GM18909 (cell line): Measurements from ENCODE around the gene PLA2G1B.
"Not testable (repeated sequence)": the region's sequence is repeated elsewhere in the genome, so short reads cannot be mapped to it uniquely, and the experiment has no call there.

Experiments used
- ATAC-seq: cut with Tn5 transposase; IDR thresholded peaks from one replicate; pipeline ENCODE4 v1.9.1; 2021; ENCODE audit warnings: mild to moderate bottlenecking; ENCODE audit not compliant: unreplicated experiment, poor library complexity

The PLA2G1B gene

DNA sequence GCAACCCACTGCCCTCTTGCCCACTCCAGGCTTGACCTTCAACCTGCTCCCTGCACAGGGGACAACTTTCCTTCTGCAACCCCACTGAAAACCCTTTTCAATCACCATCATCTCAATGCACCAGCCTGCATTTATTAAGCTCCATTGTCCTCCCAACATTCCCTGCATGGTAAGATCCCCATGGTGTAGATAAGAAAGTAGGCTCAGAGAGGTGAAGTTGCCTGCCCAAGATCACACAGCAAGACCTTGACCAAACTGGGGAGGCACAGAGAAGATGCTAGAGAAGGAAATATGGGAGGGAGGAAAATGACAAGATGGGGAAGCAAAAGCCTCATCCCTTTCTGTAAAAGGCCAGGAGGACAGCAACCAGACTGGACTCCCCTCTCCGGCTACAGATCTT is 31.5 kb upstream of the PLA2G1B start:
- no peak for ATAC-seq

DNA sequence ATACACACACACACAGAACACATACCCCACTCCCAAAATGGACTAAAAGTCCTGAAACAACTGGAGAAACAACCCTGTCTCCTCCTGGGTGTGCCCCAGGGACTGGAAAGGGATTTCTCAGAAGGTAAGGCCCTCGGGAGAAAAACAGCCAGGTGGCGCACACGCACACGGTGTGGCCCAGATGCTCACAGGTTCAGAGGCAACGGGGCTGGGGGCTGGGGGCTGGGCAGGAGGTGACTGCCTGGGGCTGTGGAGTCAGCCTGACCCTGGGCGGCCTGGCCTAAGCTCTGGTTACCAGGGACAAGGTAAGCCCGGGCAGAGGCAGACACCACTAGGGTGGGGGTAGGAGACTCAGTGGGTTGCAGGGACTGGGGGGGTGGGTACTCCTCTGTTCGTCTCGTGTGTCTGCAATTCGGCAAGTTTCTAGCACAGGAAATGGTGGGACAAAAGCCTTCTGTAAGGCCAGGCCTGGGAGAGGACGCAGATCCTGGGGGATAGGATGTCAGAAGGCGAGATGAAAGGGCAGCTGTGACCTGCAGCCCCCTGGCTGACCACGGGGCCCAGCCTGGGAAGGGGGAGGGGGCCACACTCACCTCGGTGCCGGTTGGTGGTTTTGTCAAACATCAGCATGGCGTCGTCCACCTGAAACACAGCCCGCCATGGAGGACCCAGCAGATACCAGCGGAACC is 31.0 kb upstream of the PLA2G1B start:
- ATAC-seq: no peak

GRCh38 chr12:120357104-120357503 is 29.5 kb upstream of the PLA2G1B start:
- ATAC-seq: no peak

- ATAC-seq: no peak
These were observed 29.0 kb upstream of the PLA2G1B start for GRCh38 chr12:120356567-120357030.

DNA sequence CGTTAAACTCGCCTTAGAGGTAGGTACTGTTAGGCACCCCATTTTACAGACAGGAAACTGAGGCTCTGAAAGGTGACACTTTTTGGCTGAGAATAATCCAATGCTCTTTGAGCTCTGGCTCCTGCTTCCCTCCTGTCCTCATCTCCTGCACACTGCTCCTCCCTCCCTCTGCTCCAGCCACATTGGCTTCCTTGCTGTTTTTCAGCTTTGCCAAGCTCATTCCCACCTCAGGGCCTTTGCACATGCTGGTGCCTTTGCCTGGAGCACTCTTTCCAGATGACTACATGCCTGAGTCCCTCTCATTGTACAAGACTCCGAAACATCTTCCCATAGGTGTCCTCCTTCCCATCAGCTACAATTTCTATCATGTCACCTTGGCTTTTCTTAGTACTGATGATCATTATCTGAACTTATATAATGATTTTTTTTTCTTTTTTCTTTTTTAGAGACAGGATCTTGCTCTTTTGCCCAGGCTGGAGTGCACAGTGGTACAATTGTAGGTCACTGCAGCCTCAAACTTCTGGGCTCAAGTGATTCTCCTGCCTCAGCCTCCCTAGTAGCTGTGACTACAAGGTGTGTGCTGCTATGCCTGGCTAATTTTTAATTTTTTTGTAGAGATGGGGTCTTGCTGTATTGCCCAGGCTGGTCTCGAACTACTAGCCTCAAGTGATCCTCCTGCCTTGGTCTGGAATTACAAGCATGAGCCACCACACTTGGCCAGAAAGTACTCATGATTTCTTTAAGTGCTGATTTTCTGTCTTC is 26.2 kb upstream of the PLA2G1B start:
- ATAC-seq: no peak

DNA sequence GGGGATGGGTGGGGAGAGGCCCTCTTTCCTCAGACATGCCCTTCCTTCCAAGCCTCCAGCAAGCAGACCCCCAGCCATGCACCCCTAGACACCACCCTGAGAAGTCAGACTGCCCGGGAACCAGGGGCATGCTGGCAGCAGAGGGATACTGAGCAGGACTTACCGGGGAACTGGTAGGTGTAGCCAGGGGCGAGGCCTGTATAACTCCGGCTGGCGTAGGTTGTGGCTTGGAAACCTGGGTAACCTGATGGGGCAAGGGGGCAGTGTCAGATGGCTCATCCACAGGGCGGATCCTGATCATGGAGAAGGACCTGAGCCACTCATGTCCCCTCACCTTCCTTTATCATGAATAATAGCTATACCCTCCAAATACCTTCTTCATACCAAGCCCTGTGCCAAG is 25.6 kb upstream of the PLA2G1B start:
- no peak for ATAC-seq

GRCh38 chr12:120352117-120352516 is 24.5 kb upstream of the PLA2G1B start:
- no peak for ATAC-seq

DNA sequence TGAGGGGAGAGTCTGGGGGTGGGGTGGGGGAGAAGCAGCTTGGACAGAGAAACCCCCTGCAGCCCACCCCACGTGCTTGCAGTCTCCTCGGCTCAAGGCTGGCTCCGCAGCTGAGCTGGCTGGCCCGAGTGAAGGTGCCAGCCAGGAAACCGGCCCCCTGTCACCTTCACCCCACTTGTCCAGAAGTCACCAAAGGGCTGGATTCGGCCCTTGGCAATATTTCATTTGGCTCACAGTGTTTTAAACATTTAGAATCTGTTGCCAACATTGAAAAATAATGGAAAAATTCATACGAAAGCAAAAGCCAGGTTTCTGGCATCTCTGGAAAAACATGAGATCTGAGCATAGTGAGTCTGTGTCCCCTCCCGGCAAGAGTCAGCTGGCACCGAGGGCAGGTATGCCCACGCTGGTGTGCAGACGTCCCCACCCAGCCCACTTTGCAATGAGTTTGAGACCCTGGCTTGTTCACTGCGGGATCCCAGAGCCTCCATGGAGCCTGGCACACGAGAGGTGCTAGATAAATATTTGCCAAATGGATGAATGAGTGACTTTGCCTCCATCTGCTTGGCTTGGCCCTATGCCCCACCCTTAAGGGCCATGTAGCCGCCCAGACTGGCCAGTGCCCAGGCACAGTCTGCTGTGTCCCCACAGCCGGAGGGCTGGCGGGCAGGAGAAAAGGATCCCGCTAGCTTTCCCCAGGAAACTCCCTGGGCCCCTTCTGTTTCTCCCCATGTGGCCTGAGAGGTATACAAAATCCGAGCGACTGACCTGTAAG is 23.2 kb upstream of the PLA2G1B start:
- ATAC-seq: no peak

- ATAC-seq: no peak
These were observed 20.2 kb upstream of the PLA2G1B start for GRCh38 chr12:120347766-120348165.

GRCh38 chr12:120346681-120347080 is 19.1 kb upstream of the PLA2G1B start:
- no peak for ATAC-seq

- ATAC-seq: no peak
These were observed 18.5 kb upstream of the PLA2G1B start for GRCh38 chr12:120346031-120346430.

GRCh38 chr12:120343692-120344091 is 16.1 kb upstream of the PLA2G1B start:
- no peak for ATAC-seq

DNA sequence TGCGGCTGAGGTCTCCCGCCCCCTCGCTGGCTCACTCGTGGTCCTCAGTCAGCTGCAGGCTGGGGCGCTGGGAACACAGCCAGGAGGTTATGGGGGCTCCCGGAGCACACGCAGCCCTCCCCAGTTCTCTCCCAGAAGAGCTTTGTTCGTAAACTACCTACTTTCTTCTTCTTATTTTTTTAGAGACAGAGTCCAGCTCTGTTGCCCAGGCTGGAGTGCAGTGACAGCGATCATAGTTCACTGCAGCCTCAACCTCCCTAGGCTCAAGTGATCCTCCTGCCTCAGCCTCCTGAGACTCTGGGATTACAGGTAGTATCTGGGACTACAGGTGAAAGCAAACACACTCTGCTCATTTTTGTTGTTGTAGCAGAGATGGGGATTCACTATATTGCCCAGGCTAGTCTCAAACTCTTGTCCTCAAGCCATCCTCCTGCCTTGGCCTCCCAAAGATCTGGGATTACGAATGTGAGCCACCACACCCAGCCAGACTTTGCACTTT is 15.5 kb upstream of the PLA2G1B start:
- no peak for ATAC-seq

GRCh38 chr12:120342175-120343038 is 14.8 kb upstream of the PLA2G1B start:
- no peak for ATAC-seq

DNA sequence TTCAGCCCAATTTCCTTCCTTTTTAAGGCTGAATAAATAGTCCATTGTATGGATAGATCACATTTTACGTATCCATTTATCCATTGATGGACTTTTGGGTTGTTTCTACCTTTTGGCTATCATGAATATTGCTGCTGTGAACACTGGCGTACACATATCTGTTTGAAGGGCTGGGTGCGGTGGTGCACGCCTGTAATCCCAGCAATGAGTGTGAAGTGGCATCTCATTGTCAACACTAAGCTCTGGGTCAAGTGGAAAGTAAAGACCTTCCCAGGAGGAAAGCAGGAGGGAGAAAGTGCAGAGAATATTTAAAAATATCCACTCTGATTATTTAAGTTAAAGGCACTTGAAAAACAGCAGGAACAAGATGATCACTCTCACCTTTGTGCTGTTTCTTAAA is 11.7 kb upstream of the PLA2G1B start:
- no peak for ATAC-seq

GRCh38 chr12:120337730-120338129 is 10.2 kb upstream of the PLA2G1B start:
- no peak for ATAC-seq

DNA sequence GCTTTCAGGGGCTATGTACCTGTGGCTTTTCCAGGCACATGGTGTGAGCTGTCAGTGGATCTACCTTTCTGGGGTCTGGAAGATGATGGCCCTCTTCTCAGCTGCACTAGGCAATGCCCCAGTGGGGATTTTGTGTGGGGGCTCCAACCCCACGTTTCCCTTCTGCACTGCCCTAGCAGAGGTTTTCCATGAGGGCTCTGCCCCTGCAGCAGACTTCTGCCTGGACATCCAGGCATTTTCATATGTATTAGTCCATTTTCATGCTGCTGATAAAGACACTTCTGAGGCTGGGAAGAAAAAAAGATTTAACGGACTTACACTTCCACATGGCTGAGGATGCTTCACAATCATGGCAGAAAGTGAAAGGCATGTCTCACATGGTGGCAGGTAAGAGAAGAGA is 8.8 kb upstream of the PLA2G1B start:
- ATAC-seq: not testable (repeated sequence)

DNA sequence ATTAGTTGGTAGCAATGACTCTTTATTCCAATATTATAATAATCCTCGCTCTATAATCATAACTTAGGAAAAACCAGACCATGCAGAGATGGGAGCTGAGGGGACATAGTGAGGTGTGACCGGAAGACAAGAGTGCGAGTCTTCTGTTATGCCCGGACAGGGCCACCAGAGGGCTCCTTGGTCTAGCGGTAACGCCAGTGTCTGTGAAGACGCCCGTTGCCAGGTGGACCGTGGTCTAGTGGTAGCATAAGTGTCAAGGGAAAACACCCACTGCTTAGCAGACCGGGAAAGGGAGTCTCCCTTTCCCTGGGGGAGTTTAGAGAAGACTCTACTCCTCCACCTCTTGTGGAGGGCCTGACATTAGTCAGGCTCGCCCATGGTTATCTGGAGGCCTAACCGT is 7.9 kb upstream of the PLA2G1B start:
- ATAC-seq: not testable (repeated sequence)

DNA sequence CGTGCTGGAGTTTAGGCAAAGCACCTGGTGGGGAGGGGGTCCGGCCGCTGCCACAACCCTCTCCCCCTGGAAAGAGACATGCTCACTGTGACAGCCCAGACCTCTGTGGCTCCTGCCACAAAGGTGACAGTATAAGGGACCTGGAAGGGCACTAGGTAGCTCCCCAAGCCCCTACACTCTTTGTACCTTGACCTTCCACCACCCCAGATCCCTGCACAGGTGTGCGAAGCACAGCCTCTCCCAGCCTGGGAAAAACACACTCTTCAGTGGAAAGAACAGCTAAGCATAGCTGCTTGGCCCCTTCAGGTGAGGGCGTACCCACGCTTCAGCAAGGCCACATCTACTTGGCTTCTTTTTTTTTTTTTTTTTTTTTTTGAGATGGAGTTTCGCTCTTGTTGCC is 4.9 kb upstream of the PLA2G1B start:
- ATAC-seq: no peak

DNA sequence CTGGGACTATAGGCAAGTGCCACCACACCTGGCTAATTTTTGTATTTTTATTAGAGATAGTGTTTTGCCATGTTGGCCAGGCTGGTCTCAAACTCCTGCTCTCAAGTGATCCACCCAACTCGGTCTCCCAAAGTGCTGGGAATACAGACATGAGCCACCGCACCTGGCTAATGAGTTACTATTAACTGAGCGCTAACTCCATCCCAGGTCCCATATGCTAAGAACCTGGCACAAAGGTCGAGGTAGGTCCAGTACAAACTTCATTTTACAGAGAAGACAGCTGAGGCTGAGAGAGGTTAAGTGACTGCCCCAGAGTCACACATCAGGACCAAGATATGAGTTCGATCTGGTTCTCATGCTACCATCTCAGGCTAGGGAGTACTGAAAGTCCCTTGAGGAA is 4.5 kb upstream of the PLA2G1B start:
- ATAC-seq: no peak
